Testis (tissue), 3 donors: ENCODE data around the gene S1PR4. TPM values are rescaled to one million over a fixed set of nuclear protein-coding genes. Genes with fewer than 3 reads are reported as not detected.

Experiments
- DNase-seq: peaks from one replicate; pipeline ENCODE4 v3.0.0-alpha.2; 2019
- H3K27ac ChIP-seq, 2 donors: fragments of 200-600 bp; sonication (generic); one replicate each; pipeline ENCODE4 v1.5.1; 2019
- H3K27me3 ChIP-seq: fragments of 200-600 bp; sonication (generic); one replicate; pipeline ENCODE4 v1.5.1; 2019
- H3K36me3 ChIP-seq: fragments of 200-600 bp; sonication (generic); one replicate; pipeline ENCODE4 v1.5.1; 2017; ENCODE audit warnings: low read depth; ENCODE audit errors: missing control alignments
- H3K4me1 ChIP-seq: fragments of 200-600 bp; sonication (generic); one replicate; pipeline ENCODE4 v1.5.1; 2019
- H3K4me3 ChIP-seq, 2 donors: fragments of 200-600 bp; sonication (generic); one replicate each; pipeline ENCODE4 v1.5.1; 2017 to 2019
- H3K9me3 ChIP-seq: fragments of 200-600 bp; sonication (generic); one replicate; pipeline ENCODE4 v1.5.1; 2017
- POLR2A ChIP-seq: fragments of 450-650 bp; IDR thresholded peaks from one replicate; pipeline ENCODE4 v1.6.1; 2017; ENCODE audit warnings: antibody characterized with exemption, mild to moderate bottlenecking, moderate library complexity
- WGBS, 2 donors: methylation state at CpG; one replicate each; pipeline ENCODE4 v1.1.5; 2018; 5-methylcytosine and 5-hydroxymethylcytosine counted together
- intact Hi-C: fragments of 100-400 bp; cut with DNase I; formaldehyde crosslinking; loops from one replicate; pipeline ENCODE4 v1.15.1; 2023; ENCODE audit warnings: low total_unique reads
- polyA plus RNA-seq: library from polyadenylated mRNA; stranded (reverse); fragments of 350-450 nt; fragmentation: Illumina TruSeq; extraction: RNeasy Lipid Tissue Mini Kit (QIAGEN cat#74804); gene quantifications from one replicate; pipeline ENCODE4 v1.2.3, GENCODE V29; 2014; ENCODE audit warnings: low read depth, low replicate concordance; ENCODE audit not compliant: insufficient read depth
- total RNA-seq, 2 donors: library from RNA; depleted of rRNA; stranded (reverse); fragments of >200 nt; gene quantifications; one replicate each; pipeline ENCODE4 v1.2.3, GENCODE V29; 2016
- TF ChIP-seq, protein P1 (sequence below), 3 experiments: fragments of 450-650 bp in 2 of 3; fragments of 200-600 bp in 1 of 3; sonication (generic) in 1 of 3; IDR thresholded peaks; one replicate each; pipeline ENCODE4 v1.5.1; 2016 to 2019; ENCODE audit warnings: antibody characterized with exemption in 3 of 3, mild to moderate bottlenecking in 2 of 3, moderate library complexity in 1 of 3

S1PR4 gene
- total and polyA plus RNA-seq, 3 donors from 2014 or later: 0.39 to 0.81 (median 0.61) TPM

DNA sequence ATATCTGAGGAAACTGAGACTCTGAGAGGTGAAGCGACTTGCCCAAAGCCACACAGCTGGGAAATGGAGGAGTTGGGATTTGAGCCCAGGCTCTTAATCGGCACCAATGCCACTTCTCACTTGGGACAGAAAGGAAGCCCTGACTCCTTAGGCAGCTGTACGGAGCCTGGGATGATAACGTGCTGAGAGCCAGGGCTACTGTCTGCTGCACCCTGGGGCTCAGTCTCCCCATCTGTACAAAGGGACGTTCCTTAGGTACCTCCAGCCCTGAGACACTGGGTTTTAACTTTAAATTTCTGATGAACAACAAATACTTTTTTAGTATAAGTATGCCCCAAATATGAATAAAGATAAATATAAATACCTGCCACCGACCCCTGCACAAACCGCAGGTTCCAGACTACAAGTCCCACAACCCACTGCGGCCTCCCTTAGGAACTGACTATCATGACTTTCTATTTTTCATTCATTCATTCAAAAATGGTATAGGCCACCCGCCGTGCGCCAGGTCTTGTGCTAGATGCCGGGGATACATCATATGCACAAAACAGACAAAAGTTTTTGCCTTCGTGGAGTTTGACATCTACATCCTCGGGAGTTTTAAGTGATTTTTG is 6.4 kb downstream of the S1PR4 start:
- TF ChIP-seq, protein P1, sequence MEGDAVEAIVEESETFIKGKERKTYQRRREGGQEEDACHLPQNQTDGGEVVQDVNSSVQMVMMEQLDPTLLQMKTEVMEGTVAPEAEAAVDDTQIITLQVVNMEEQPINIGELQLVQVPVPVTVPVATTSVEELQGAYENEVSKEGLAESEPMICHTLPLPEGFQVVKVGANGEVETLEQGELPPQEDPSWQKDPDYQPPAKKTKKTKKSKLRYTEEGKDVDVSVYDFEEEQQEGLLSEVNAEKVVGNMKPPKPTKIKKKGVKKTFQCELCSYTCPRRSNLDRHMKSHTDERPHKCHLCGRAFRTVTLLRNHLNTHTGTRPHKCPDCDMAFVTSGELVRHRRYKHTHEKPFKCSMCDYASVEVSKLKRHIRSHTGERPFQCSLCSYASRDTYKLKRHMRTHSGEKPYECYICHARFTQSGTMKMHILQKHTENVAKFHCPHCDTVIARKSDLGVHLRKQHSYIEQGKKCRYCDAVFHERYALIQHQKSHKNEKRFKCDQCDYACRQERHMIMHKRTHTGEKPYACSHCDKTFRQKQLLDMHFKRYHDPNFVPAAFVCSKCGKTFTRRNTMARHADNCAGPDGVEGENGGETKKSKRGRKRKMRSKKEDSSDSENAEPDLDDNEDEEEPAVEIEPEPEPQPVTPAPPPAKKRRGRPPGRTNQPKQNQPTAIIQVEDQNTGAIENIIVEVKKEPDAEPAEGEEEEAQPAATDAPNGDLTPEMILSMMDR (IDR thresholded peaks at IDR 0.05): no peak
- no peak for TF ChIP-seq POLR2A
- DNase-seq: peak; percentile 94
- intact Hi-C loops: no loop called here
- no peaks in the 10 kb centered on the region for H3K36me3 ChIP-seq
- H3K27me3 ChIP-seq: no peaks in the 10 kb centered on the region
- peak overlapping the region; percentile 89 for H3K4me3 ChIP-seq
- H3K9me3 ChIP-seq: no peaks in the 10 kb centered on the region
- WGBS, 2 donors: 7 to 9% methylated on average over 14 of the region's 14 CpGs
- peak overlapping the region; percentile 76 to 91 for H3K27ac ChIP-seq
- H3K4me1 ChIP-seq: peaks cover 13% of the 10 kb centered on the region

DNA sequence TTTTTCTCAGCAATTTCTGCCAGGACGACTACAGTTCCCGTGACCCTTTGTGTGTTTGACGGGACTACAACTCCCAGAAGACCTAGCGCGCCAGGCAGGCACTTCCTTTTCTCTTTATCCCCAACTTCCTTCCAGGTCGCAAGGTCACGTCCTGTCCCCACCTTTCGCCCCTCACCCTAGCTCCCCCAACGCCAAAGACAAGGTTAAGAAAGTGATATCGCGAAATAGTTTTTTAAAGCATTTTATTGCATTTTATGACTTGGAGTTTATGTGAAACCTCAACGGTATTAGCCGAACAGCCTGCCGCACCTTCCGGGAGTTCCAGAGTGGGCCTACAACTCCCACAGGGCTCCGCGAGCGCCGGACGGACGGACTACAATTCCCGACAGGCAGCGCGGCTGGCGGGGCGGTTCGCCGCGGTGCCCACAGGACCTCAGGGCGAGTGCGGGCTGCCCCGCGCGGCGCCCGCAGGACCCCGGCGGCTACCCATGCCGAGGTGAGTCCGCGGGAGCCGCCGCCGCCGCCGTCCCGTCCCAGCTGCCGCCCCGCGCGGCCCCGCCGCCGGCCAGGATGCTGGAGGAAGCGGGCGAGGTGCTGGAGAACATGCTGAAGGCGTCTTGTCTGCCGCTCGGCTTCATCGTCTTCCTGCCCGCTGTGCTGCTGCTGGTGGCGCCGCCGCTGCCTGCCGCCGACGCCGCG is 7.0 kb downstream of the S1PR4 start, which contains the start of gene NCLN:
Gene NCLN (plus strand): TSS at position 470 of the 699 bp plus-strand sequence. CDS start 101 bp downstream, at position 571.
- peak within 1 kb of the TSS; percentile 76 to 91 for H3K27ac ChIP-seq
- intact Hi-C loops: no loop called here
- no peaks in the 10 kb centered on the region for H3K9me3 ChIP-seq
- no peaks in the 10 kb centered on the region for H3K36me3 ChIP-seq
- H3K4me3 ChIP-seq: peak within 1 kb of the TSS; percentile 89
- TF ChIP-seq POLR2A: no peak
- TF ChIP-seq, protein P1 (IDR thresholded peaks at IDR 0.05): no peak
- DNase-seq: peak; percentile 98
- peaks cover 13% of the 10 kb centered on the region for H3K4me1 ChIP-seq
- H3K27me3 ChIP-seq: no peaks in the 10 kb centered on the region
- 0 to 1% methylated on average over 21 to 44 of the region's 69 CpGs for WGBS, 2 donors

DNA sequence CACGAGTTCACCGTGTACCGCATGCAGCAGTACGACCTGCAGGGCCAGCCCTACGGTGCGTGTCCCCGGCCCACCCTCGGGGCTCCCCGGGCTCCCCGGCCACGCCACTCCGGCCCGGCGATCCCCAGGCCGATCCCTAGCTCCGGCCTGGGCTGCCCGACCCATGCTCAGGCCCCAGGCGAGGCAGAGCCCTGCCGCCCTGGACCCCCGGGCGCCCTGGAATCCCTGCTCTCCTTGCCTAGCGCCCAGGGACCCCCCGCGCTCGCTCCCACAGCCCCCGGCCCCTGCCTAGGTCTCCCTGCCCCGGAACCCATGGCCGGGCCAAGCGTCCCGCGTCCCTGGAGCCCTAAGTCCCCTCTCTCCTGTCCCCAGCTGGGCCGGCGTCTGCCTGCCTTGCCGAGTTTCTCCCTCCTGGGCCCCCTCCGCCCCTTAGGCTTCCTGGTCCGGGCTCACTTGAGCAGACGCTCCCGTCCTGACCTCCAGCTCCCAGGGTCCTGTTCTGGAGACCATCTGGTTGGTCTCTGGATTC is 7.7 kb downstream of the S1PR4 start:
- intact Hi-C loops: no loop called here
- H3K4me1 ChIP-seq: peaks cover 13% of the 10 kb centered on the region
- no peaks in the 10 kb centered on the region for H3K9me3 ChIP-seq
- no peak for DNase-seq
- 0% methylated on average over 7 to 38 of the region's 38 CpGs for WGBS, 2 donors
- TF ChIP-seq POLR2A: no peak
- TF ChIP-seq, protein P1 (IDR thresholded peaks at IDR 0.05): no peak
- no peaks in the 10 kb centered on the region for H3K27me3 ChIP-seq
- H3K36me3 ChIP-seq: no peaks in the 10 kb centered on the region
- H3K4me3 ChIP-seq: peak overlapping the region; percentile 89
- peak overlapping the region; percentile 36 to 91 for H3K27ac ChIP-seq

DNA sequence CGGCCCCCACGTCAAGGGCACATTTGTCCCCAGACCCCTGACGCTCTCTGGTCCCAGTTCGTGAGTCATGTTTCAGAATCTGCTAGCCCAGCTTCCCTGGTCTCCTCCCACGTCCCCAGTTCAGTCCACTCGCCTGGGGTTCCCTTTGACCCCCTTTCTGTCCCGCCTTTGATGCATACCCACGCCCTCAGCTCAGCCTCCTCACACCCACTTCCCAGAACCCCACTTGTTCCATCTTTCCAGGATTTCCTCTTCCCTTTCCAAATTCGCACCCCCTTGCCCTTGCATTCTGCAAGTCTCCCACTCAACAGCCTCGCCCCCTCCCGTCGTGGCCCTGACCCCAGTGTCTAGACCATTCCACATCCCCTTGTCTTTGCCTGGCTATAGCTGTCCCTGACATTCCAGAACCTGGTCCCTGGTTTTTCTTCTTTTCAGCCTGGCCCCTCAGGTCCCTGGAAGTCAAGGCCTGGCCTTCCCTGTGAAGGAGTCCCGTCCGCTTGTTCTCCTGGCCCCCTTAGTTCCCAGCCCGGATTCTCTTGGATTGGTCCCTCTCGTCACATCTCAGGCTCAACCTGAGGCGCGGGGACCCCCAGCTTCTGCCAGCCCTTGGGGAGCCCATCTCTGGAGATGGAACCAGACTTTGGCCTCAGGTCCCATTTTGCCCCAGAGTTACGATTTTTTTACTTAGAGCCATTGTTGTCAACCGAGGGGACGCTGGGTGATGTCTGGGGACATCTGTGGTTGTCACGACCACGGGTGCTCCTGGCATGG is 8.5 kb downstream of the S1PR4 start:
- TF ChIP-seq, protein P1 (IDR thresholded peaks at IDR 0.05): no peak
- no peak for TF ChIP-seq POLR2A
- Histone ChIP-seq H3K4me3 (peak overlapping the region in 1 of 2 donors; percentile 89), H3K36me3 (no peaks in the 10 kb centered on the region), H3K9me3 (no peaks in the 10 kb centered on the region), H3K27me3 (no peaks in the 10 kb centered on the region), H3K4me1 (peaks cover 13% of the 10 kb centered on the region), H3K27ac (no peak overlapping the region)
- intact Hi-C loops: no loop called here
- DNase-seq: no peak
- WGBS, 2 donors: 51 to 57% methylated on average over 21 to 23 of the region's 23 CpGs
